IMR-90 (cell line): Measurements from ENCODE around the gene DHH.

Source experiments
- POLR2A ChIP-seq: IDR thresholded peaks from 2 replicates; pipeline ENCODE4 v1.6.1; 2012; ENCODE audit warnings: mild to moderate bottlenecking, low read depth, low read length
- RAD21 ChIP-seq: IDR thresholded peaks from 2 replicates; pipeline ENCODE4 v1.6.1; 2012; ENCODE audit warnings: low read length, improper control_type of control experiment

- TF ChIP-seq POLR2A (no peak), RAD21 (no peak)
These were observed 4.5 kb downstream of the DHH start for GRCh38 chr12:49089821-49090773.
